Thoracic aorta (tissue), 2 donors: ENCODE results near the gene PTCHD4. TPM values are rescaled to one million over a fixed set of nuclear protein-coding genes. Genes with fewer than 3 reads are reported as not detected.

Experiments used
- ATAC-seq: fragments of 150-250 bp; one replicate; pipeline ENCODE4 v1.8.0; 2017; ENCODE audit warnings: low read depth; ENCODE audit not compliant: insufficient number of reproducible peaks, low FRiP score
- DNase-seq: peaks from one replicate; pipeline ENCODE4 v3.0.0-alpha.2; 2020; ENCODE audit warnings: low spot score
- H3K27ac ChIP-seq, 2 donors: fragments of 200-600 bp; sonication (generic); 1 replicate in 1 of 2; 2 replicates in 1 of 2; pipeline ENCODE4 v1.5.1; 2016; ENCODE audit warnings: mild to moderate bottlenecking in 2 of 2, moderate library complexity in 2 of 2
- H3K27me3 ChIP-seq: fragments of 200-600 bp; sonication (generic); replicated peaks from 2 replicates; pipeline ENCODE4 v1.6.0; 2016; ENCODE audit warnings: mild to moderate bottlenecking; ENCODE audit not compliant: insufficient read depth
- H3K36me3 ChIP-seq: fragments of 200-600 bp; sonication (generic); one replicate; pipeline ENCODE4 v1.5.1; 2016
- H3K4me1 ChIP-seq, 2 donors: fragments of 200-600 bp; sonication (generic); 1 replicate in 1 of 2; 2 replicates in 1 of 2; pipeline versions ENCODE4 v1.5.1 to v1.6.0; 2016; ENCODE audit warnings: low read depth in 2 of 2, mild to moderate bottlenecking in 1 of 2; ENCODE audit not compliant: control insufficient read depth in 1 of 2
- H3K4me3 ChIP-seq: fragments of 200-600 bp; sonication (generic); 2 replicates; pipeline ENCODE4 v1.5.1; 2016; ENCODE audit warnings: mild to moderate bottlenecking
- H3K9me3 ChIP-seq: fragments of 200-600 bp; sonication (generic); 2 replicates; pipeline ENCODE4 v1.5.1; 2016
- CTCF ChIP-seq: fragments of 200-600 bp; sonication (generic); IDR thresholded peaks from one replicate; pipeline ENCODE4 v1.5.1; 2019; ENCODE audit warnings: antibody characterized with exemption
- total RNA-seq, 2 donors: library from RNA; depleted of rRNA; stranded (reverse); fragments of >200 nt; gene quantifications; one replicate each; pipeline versions ENCODE4 v1.1.0 to v1.2.3, GENCODE V29; 2016

Gene PTCHD4
- total RNA-seq, 2 donors from 2014 or later = 2.7 to 4.9 TPM

- Histone ChIP-seq H3K9me3 (no peaks in the 10 kb centered on the region), H3K27ac (no peak overlapping the region), H3K4me1 (no peaks in the 10 kb centered on the region), H3K27me3 (no peaks in the 10 kb centered on the region), H3K4me3 (no peak overlapping the region), H3K36me3 (no peaks in the 10 kb centered on the region)
- DNase-seq = no peak
- no peak for ATAC-seq
- TF ChIP-seq CTCF = no peak
Measured at GRCh38 chr6:48141975-48142374, 31.0 kb upstream of the PTCHD4 start.

- no peaks in the 10 kb centered on the region for H3K27me3 ChIP-seq
- H3K27ac ChIP-seq = no peak overlapping the region
- no peaks in the 10 kb centered on the region for H3K4me1 ChIP-seq
- DNase-seq (no peak), ATAC-seq (no peak)
- H3K9me3 ChIP-seq = no peaks in the 10 kb centered on the region
- no peaks in the 10 kb centered on the region for H3K36me3 ChIP-seq
- TF ChIP-seq CTCF = no peak
- no peak overlapping the region for H3K4me3 ChIP-seq
Measured at GRCh38 chr6:48139818-48140614, 29.0 kb upstream of the PTCHD4 start.

GRCh38 chr6:48136856-48137255 is 25.9 kb upstream of the PTCHD4 start:
- no peaks in the 10 kb centered on the region for H3K9me3 ChIP-seq
- H3K4me1 ChIP-seq = no peaks in the 10 kb centered on the region
- no peaks in the 10 kb centered on the region for H3K27me3 ChIP-seq
- ATAC-seq (no peak), DNase-seq (no peak)
- H3K4me3 ChIP-seq = no peak overlapping the region
- H3K36me3 ChIP-seq = no peaks in the 10 kb centered on the region
- H3K27ac ChIP-seq = no peak overlapping the region
- TF ChIP-seq CTCF = no peak

DNA sequence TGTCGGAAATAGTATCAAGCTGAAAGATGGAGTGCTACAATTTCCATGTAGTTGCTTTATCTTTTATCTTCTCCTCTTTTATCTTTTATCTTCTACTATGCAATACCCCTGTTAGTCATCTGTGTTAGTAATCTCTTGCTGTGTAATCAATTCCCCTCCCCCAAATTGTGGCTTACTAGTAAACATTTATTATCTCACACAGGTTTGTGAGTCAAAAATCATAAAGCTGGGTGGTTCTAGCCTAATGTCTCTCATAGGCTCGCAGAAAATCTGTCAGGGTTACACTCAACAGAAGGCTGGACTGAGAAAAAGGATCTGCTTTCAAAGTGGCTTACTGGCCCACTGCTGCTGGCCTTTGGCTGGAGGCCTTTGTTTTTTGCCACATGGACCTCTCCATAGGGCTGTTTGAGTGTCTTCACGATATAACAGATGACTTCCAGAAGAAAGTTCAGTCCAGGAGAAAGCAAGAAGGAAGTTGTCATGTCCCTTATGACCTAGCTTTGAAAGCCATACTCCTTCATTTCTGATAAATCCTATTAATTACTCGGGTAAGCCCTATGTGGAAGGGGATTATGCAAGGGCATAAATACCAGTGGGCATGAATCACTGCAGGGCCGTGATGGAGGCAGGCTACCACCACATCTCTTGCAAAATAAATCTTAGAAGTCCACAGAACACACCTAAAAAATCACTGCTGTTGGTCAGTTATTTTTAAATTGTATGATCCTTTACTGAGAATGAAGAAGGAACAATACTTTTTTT is 24.5 kb upstream of the PTCHD4 start:
- no peak for ATAC-seq
- Histone ChIP-seq H3K4me1 (no peaks in the 10 kb centered on the region), H3K27ac (no peak overlapping the region), H3K27me3 (no peaks in the 10 kb centered on the region), H3K9me3 (no peaks in the 10 kb centered on the region), H3K4me3 (no peak overlapping the region), H3K36me3 (no peaks in the 10 kb centered on the region)
- TF ChIP-seq CTCF = no peak
- DNase-seq = no peak

DNA sequence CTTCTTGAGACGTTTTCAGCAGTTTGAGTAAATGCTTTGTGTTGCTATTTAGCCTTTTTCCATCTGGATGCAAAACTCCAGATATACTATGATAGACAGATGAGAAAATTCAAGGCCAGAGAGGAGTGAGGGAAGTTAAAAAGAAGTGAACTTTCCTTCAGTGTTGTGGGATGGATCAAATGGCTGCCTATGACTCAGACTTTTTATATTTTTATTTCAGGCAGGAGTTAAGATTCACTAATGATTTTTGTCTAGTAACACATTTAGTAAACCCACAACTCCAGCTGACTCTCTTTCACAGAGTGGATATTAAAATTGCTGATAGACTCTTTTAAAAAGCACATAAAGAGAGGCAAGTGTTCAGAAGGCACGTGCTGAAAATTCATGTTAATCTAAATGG is 23.2 kb upstream of the PTCHD4 start:
- ATAC-seq (no peak), DNase-seq (no peak)
- Histone ChIP-seq H3K4me1 (no peaks in the 10 kb centered on the region), H3K27ac (no peak overlapping the region), H3K4me3 (no peak overlapping the region), H3K36me3 (no peaks in the 10 kb centered on the region), H3K27me3 (no peaks in the 10 kb centered on the region), H3K9me3 (no peaks in the 10 kb centered on the region)
- no peak for TF ChIP-seq CTCF
